Measurements from ENCODE around the gene ENGASE. TPM values are rescaled to one million over a fixed set of nuclear protein-coding genes. Genes with fewer than 3 reads are reported as not detected.

The ENGASE gene
- total and polyA plus RNA-seq, 2 experiments from 2014 or later: 9.0 to 27.1 TPM

DNA sequence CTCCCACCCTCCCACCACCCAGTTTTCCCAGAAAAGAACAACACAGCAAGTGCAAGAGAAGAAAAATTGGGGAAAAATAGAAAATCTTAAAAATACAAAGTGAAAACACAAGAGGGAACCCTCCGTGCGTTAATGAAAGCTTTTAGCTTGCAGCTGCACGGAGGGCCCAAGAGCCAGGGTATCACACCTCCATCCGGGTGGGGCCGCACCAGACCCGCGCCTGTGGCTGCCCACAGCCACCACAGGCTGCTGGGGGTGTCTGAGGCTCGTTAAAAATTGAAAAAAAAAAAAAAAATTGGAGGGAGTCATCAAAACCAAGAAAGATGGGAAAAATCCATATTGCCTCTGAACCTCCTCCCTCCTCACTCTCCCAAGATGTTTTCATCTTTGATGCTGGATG, 18.6 kb downstream of the ENGASE start:
- Mint-ChIP-seq H3K27ac (no peak overlapping the region), H3K4me3 (no peak overlapping the region), H3K4me1 (peaks cover 14% of the 10 kb centered on the region), H3K9me3 (no peaks in the 10 kb centered on the region), H3K27me3 (ENCODE audit: insufficient read depth, low read depth, poor library complexity) (peaks cover under 1% of the 10 kb centered on the region), H3K36me3 (ENCODE audit: low read depth) (peaks cover 3% of the 10 kb centered on the region; the same call in 1 of the 3 replicates)
- H3K27me3 ChIP-seq (ENCODE audit: insufficient read depth): no peaks in the 10 kb centered on the region
- H2AFZ ChIP-seq: no peak overlapping the region
- no peaks in the 10 kb centered on the region for H3F3A ChIP-seq (replicated peaks; ENCODE audit: low read depth)
- no peaks in the 10 kb centered on the region for H4K20me1 ChIP-seq (replicated peaks; ENCODE audit: insufficient read depth)
- ATAC-seq (no peak), DNase-seq (ENCODE audit: low spot score) (no peak)
- H3K79me2 ChIP-seq (replicated peaks; ENCODE audit: insufficient read depth): no peaks in the 10 kb centered on the region
- no peaks in the 10 kb centered on the region for H3K9me2 ChIP-seq (ENCODE audit: insufficient read depth)
- H3K27ac ChIP-seq (ENCODE audit: low read depth): no peak overlapping the region
- H3K36me3 ChIP-seq (ENCODE audit: insufficient read depth): no peaks in the 10 kb centered on the region
- H3K4me3 ChIP-seq: no peak overlapping the region
- H3K4me2 ChIP-seq: no peak overlapping the region
- H3K4me1 ChIP-seq (ENCODE audit: insufficient read depth): peaks cover 7% of the 10 kb centered on the region; the same call in 1 of the 2 replicates
- TF ChIP-seq ZNF331 (CRISPR knock-in tag; IDR thresholded peaks at IDR 0.05; ENCODE audit: low read depth) (no peak), JUNB (IDR thresholded peaks at IDR 0.05; ENCODE audit: unreplicated experiment) (no peak), EZH2phosphoT487 (IDR thresholded peaks at IDR 0.05; ENCODE audit: unreplicated experiment) (no peak), ZNF462 (CRISPR knock-in tag; IDR thresholded peaks at IDR 0.05) (no peak), POLR2AphosphoS5 (IDR thresholded peaks at IDR 0.05; ENCODE audit: low read depth) (no peak), STAT1 (IDR thresholded peaks at IDR 0.05; ENCODE audit: unreplicated experiment) (no peak), CREB1 (CRISPR knock-in tag; IDR thresholded peaks at IDR 0.05; ENCODE audit: low read depth) (no peak), NANOG (IDR thresholded peaks at IDR 0.05; ENCODE audit: borderline replicate concordance) (no peak), EZH2 (IDR thresholded peaks at IDR 0.05; ENCODE audit: low read depth, unreplicated experiment) (no peak), ZNF114 (CRISPR knock-in tag; IDR thresholded peaks at IDR 0.05) (no peak)
- TF ChIP-seq, protein P1, sequence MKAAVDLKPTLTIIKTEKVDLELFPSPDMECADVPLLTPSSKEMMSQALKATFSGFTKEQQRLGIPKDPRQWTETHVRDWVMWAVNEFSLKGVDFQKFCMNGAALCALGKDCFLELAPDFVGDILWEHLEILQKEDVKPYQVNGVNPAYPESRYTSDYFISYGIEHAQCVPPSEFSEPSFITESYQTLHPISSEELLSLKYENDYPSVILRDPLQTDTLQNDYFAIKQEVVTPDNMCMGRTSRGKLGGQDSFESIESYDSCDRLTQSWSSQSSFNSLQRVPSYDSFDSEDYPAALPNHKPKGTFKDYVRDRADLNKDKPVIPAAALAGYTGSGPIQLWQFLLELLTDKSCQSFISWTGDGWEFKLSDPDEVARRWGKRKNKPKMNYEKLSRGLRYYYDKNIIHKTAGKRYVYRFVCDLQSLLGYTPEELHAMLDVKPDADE (IDR thresholded peaks at IDR 0.05): no peak
- TF ChIP-seq, protein P2, sequence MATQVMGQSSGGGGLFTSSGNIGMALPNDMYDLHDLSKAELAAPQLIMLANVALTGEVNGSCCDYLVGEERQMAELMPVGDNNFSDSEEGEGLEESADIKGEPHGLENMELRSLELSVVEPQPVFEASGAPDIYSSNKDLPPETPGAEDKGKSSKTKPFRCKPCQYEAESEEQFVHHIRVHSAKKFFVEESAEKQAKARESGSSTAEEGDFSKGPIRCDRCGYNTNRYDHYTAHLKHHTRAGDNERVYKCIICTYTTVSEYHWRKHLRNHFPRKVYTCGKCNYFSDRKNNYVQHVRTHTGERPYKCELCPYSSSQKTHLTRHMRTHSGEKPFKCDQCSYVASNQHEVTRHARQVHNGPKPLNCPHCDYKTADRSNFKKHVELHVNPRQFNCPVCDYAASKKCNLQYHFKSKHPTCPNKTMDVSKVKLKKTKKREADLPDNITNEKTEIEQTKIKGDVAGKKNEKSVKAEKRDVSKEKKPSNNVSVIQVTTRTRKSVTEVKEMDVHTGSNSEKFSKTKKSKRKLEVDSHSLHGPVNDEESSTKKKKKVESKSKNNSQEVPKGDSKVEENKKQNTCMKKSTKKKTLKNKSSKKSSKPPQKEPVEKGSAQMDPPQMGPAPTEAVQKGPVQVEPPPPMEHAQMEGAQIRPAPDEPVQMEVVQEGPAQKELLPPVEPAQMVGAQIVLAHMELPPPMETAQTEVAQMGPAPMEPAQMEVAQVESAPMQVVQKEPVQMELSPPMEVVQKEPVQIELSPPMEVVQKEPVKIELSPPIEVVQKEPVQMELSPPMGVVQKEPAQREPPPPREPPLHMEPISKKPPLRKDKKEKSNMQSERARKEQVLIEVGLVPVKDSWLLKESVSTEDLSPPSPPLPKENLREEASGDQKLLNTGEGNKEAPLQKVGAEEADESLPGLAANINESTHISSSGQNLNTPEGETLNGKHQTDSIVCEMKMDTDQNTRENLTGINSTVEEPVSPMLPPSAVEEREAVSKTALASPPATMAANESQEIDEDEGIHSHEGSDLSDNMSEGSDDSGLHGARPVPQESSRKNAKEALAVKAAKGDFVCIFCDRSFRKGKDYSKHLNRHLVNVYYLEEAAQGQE (IDR thresholded peaks at IDR 0.05; ENCODE audit: unreplicated experiment): no peak
- TF ChIP-seq, protein P3, sequence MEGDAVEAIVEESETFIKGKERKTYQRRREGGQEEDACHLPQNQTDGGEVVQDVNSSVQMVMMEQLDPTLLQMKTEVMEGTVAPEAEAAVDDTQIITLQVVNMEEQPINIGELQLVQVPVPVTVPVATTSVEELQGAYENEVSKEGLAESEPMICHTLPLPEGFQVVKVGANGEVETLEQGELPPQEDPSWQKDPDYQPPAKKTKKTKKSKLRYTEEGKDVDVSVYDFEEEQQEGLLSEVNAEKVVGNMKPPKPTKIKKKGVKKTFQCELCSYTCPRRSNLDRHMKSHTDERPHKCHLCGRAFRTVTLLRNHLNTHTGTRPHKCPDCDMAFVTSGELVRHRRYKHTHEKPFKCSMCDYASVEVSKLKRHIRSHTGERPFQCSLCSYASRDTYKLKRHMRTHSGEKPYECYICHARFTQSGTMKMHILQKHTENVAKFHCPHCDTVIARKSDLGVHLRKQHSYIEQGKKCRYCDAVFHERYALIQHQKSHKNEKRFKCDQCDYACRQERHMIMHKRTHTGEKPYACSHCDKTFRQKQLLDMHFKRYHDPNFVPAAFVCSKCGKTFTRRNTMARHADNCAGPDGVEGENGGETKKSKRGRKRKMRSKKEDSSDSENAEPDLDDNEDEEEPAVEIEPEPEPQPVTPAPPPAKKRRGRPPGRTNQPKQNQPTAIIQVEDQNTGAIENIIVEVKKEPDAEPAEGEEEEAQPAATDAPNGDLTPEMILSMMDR (conservative IDR thresholded peaks at IDR 0.05; ENCODE audit: low read depth in 2 of 2): no peak

Data from GM23338 (cell line).